ENCODE results near the gene ADAMTS3. TPM values are rescaled to one million over a fixed set of nuclear protein-coding genes. Genes with fewer than 3 reads are reported as not detected.

ADAMTS3 gene
- polyA plus RNA-seq, 1 donor from 2014 or later: not detected

DNA sequence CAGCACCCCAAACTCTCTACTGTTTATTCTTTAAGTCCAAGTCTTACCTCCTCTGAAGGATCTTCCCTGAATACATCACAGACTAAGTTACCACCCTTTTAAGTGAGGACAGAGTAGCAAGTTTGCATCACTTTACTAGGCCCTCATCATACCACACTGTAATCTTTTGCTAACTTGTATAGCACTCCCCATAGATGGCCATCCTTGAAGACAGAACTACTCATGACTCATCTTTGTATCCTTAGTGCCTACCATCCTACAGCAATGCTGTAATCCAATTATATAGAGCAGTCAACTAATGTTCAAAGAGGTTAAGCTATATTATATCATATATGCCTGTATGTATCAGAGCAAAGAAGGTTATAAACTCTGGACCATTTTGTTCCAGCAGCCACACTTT lies 101.4 kb downstream of the ADAMTS3 start:
- no peaks in the 10 kb centered on the region for H3K9me3 Mint-ChIP-seq
- H3K27me3 Mint-ChIP-seq: peaks cover 2% of the 10 kb centered on the region
- H3K27ac Mint-ChIP-seq: no peak overlapping the region
- H3K4me3 Mint-ChIP-seq: no peak overlapping the region
- no peaks in the 10 kb centered on the region for H3K36me3 Mint-ChIP-seq
- H3K4me1 Mint-ChIP-seq: no peaks in the 10 kb centered on the region

GRCh38 chr4:72463724-72464123 lies 105.3 kb downstream of the ADAMTS3 start:
- H3K4me3 Mint-ChIP-seq: no peak overlapping the region
- no peaks in the 10 kb centered on the region for H3K36me3 Mint-ChIP-seq

GRCh38 chr4:72457158-72457557 lies 111.9 kb downstream of the ADAMTS3 start:
- Mint-ChIP-seq H3K27ac (no peak overlapping the region), H3K4me1 (no peaks in the 10 kb centered on the region)

More at GRCh38 chr4:72463724-72464123, 105.3 kb downstream of the ADAMTS3 start:
- Mint-ChIP-seq H3K27ac (no peak overlapping the region), H3K9me3 (no peaks in the 10 kb centered on the region), H3K27me3 (peaks cover 2% of the 10 kb centered on the region), H3K4me1 (no peaks in the 10 kb centered on the region)

DNA sequence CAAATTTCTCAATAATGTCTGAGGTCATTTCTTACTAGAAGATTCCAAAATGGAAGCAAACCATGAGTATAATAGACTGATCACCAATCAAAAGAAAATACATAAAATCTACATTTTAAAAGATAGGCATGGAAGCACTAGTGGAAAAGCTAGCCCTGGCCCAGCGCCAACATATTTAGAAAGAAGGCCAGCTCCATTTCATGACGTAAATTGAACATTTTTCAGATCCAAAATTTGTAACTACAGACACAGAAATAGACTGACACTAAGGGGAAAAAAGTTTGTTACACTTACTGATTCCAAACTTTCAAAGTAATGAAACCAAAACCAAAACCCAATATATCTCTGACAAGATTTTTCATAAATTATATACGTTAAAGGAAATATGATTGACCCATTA lies 117.7 kb downstream of the ADAMTS3 start:
- Mint-ChIP-seq H3K36me3 (no peaks in the 10 kb centered on the region), H3K27ac (no peak overlapping the region), H3K9me3 (no peaks in the 10 kb centered on the region), H3K4me1 (no peaks in the 10 kb centered on the region), H3K27me3 (no peaks in the 10 kb centered on the region), H3K4me3 (no peak overlapping the region)

More at GRCh38 chr4:72457158-72457557, 111.9 kb downstream of the ADAMTS3 start:
- no peaks in the 10 kb centered on the region for H3K36me3 Mint-ChIP-seq
- H3K4me3 Mint-ChIP-seq: no peak overlapping the region
- no peaks in the 10 kb centered on the region for H3K27me3 Mint-ChIP-seq
- no peaks in the 10 kb centered on the region for H3K9me3 Mint-ChIP-seq

DNA sequence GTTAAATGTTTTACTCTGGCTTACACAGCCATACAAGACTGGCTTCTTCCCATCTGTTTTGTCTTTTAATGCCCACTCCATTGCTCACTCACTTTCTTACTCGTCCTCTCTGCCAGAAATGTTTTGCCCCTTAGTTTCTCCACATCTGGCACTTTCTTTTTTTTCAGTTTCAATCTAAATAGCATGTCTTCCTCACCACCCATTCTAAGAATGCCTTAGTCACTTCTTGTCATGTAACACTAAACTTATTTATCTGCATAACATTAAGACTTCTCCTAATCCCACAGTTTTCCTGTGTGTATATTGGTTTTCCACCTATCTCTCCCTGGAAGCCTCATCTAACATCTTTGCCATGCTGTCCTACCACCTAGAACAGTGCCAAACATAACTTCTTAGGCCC lies 119.3 kb downstream of the ADAMTS3 start:
- no peak overlapping the region for H3K4me3 Mint-ChIP-seq
- H3K27ac Mint-ChIP-seq: no peak overlapping the region
- no peaks in the 10 kb centered on the region for H3K9me3 Mint-ChIP-seq
- H3K36me3 Mint-ChIP-seq: no peaks in the 10 kb centered on the region
- no peaks in the 10 kb centered on the region for H3K4me1 Mint-ChIP-seq
- no peaks in the 10 kb centered on the region for H3K27me3 Mint-ChIP-seq

DNA sequence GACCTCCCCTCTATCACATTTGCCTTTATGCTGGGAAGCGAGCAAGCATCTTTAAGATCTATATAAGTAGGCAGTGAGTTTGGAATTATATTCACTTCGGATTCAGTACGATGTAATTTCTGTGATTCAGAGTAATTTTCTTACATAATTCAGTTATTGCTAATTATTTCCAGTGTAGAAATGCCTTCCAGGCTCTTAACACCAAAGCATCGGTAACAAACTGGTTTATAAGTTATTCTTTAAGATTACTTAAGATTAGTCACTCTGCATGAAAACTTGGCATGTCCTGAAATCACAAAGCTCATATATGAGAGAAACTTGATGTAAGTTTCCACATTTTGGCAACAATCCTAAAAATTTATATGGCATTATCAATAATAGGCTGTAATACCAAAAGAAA lies 120.8 kb downstream of the ADAMTS3 start:
- H3K27me3 Mint-ChIP-seq: no peaks in the 10 kb centered on the region
- no peaks in the 10 kb centered on the region for H3K4me1 Mint-ChIP-seq
- H3K9me3 Mint-ChIP-seq: no peaks in the 10 kb centered on the region
- H3K36me3 Mint-ChIP-seq: no peaks in the 10 kb centered on the region
- H3K4me3 Mint-ChIP-seq: no peak overlapping the region
- no peak overlapping the region for H3K27ac Mint-ChIP-seq

DNA sequence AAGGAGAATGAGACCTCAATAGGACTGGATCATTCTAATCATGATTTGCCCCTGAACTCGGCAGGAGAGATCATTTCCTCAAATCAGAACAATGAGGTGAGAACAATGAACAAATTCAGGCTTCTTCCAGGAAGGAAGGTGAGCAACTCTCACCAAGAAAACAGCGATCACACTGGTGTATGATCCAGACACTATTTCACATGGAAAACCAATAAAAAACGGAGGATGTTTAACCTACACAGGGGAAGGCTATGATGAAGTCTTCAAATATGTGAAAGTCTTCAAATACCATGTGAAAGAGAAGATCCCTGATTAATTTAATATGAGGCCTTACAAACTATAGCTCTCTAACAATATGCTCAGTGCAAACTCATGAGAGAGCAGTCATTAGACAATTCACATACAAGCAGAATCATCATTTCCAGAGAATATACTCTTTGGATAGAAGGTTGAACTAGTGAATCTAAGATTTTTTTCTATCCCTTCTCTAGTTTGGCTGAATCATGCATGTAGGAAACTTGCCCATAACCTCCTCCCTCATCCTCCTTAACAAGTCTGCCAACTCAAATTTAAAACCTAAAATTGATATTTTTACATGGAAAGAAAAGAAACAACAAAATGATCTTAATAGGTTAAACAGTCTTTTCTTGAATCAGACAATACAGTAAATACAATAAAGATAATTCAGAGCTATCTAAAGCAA lies 122.5 kb downstream of the ADAMTS3 start:
- no peaks in the 10 kb centered on the region for H3K4me1 Mint-ChIP-seq

GRCh38 chr4:72444092-72444491 lies 124.9 kb downstream of the ADAMTS3 start:
- H3K36me3 Mint-ChIP-seq: peaks cover 3% of the 10 kb centered on the region

More for the DNA sequence above, 122.5 kb downstream of the ADAMTS3 start:
- Mint-ChIP-seq H3K36me3 (peaks cover 3% of the 10 kb centered on the region), H3K27me3 (no peaks in the 10 kb centered on the region), H3K9me3 (no peaks in the 10 kb centered on the region), H3K4me3 (no peak overlapping the region), H3K27ac (no peak overlapping the region)

GRCh38 chr4:72442715-72443114 lies 126.3 kb downstream of the ADAMTS3 start:
- Mint-ChIP-seq H3K36me3 (peaks cover 3% of the 10 kb centered on the region), H3K4me3 (no peak overlapping the region), H3K4me1 (no peaks in the 10 kb centered on the region), H3K27ac (no peak overlapping the region), H3K9me3 (no peaks in the 10 kb centered on the region), H3K27me3 (no peaks in the 10 kb centered on the region)

More at GRCh38 chr4:72444092-72444491, 124.9 kb downstream of the ADAMTS3 start:
- Mint-ChIP-seq H3K4me3 (no peak overlapping the region), H3K27ac (no peak overlapping the region), H3K4me1 (no peaks in the 10 kb centered on the region), H3K9me3 (no peaks in the 10 kb centered on the region), H3K27me3 (no peaks in the 10 kb centered on the region)

DNA sequence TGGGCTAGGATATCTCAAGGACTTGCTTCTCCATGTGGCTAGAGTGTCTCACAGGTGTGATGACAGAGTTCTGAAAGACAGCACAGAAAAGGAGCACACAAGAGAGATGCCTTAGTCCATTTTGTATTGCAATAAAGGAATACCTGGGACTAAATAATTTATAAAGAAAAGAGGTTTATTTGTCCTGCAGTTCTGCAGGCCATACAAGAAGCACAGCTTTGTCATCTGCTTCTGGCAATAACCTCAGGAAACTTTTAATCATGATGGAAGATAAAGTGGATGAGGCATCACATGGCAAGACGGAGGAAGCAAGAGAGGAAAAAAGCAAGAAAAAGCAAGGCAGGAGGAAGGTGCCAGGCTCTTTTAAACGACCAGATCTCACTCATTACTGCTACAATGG lies 126.9 kb downstream of the ADAMTS3 start:
- H3K9me3 Mint-ChIP-seq: no peaks in the 10 kb centered on the region
- H3K4me3 Mint-ChIP-seq: no peak overlapping the region
- H3K4me1 Mint-ChIP-seq: no peaks in the 10 kb centered on the region
- H3K27me3 Mint-ChIP-seq: no peaks in the 10 kb centered on the region
- peaks cover 3% of the 10 kb centered on the region for H3K36me3 Mint-ChIP-seq
- no peak overlapping the region for H3K27ac Mint-ChIP-seq

DNA sequence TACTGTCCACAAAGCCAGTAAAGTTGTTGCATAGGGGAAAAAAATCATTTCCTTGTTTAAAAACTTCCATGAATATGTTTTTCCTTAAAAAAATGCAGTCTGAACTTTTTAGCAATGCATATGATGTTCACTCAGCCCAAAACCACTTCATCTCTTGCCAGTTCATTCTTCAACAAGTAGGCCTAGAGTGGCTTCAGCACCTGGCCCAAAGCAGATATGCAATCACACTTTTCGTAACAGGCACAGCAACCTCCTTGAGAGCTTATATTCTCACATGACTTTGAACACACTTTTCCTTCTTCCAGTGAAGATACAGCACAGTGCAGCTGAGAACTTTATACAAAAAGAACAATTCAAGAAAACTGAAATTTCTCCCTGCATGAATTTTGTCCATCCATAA lies 128.6 kb downstream of the ADAMTS3 start:
- no peaks in the 10 kb centered on the region for H3K9me3 Mint-ChIP-seq
- H3K4me1 Mint-ChIP-seq: no peaks in the 10 kb centered on the region
- no peaks in the 10 kb centered on the region for H3K27me3 Mint-ChIP-seq

DNA sequence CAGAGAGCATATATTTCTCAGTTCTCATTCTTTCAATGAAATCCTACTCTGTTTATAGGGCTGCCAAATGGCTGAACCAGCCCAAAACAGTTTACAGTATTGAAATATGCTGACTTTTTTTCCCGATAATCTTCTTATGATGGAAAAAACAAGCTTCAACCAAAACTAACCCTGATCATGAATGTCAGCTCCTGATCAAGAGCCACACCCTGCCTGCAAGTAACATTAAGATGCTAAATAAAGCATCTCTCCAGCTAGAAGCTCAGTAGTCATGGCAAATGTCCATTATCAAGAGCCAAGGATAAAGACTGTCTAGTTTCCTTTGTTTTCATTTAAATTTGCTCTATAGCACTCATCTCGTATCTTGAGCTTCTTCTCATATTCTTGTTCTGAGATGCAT lies 136.0 kb downstream of the ADAMTS3 start:
- no peaks in the 10 kb centered on the region for H3K4me1 Mint-ChIP-seq
- H3K36me3 Mint-ChIP-seq: no peaks in the 10 kb centered on the region
- H3K27me3 Mint-ChIP-seq: no peaks in the 10 kb centered on the region
- H3K27ac Mint-ChIP-seq: no peak overlapping the region
- no peaks in the 10 kb centered on the region for H3K9me3 Mint-ChIP-seq
- no peak overlapping the region for H3K4me3 Mint-ChIP-seq

More for the DNA sequence above, 128.6 kb downstream of the ADAMTS3 start:
- H3K4me3 Mint-ChIP-seq: no peak overlapping the region
- no peak overlapping the region for H3K27ac Mint-ChIP-seq
- peaks cover 3% of the 10 kb centered on the region for H3K36me3 Mint-ChIP-seq

GRCh38 chr4:72432282-72432681 lies 136.7 kb downstream of the ADAMTS3 start:
- Mint-ChIP-seq H3K27me3 (no peaks in the 10 kb centered on the region), H3K27ac (no peak overlapping the region), H3K4me3 (no peak overlapping the region)

GRCh38 chr4:72430988-72431387 lies 138.0 kb downstream of the ADAMTS3 start:
- Mint-ChIP-seq H3K4me3 (no peak overlapping the region), H3K9me3 (peaks cover 0 to 2% (median 2%) of the 10 kb centered on the region in 3 donors), H3K27me3 (no peaks in the 10 kb centered on the region), H3K27ac (no peak overlapping the region), H3K4me1 (no peaks in the 10 kb centered on the region), H3K36me3 (no peaks in the 10 kb centered on the region)

More at GRCh38 chr4:72432282-72432681, 136.7 kb downstream of the ADAMTS3 start:
- H3K36me3 Mint-ChIP-seq: no peaks in the 10 kb centered on the region
- H3K9me3 Mint-ChIP-seq: no peaks in the 10 kb centered on the region
- no peaks in the 10 kb centered on the region for H3K4me1 Mint-ChIP-seq

- H3K4me3 Mint-ChIP-seq: no peak overlapping the region
- no peaks in the 10 kb centered on the region for H3K27me3 Mint-ChIP-seq
- no peaks in the 10 kb centered on the region for H3K36me3 Mint-ChIP-seq
- H3K4me1 Mint-ChIP-seq: no peaks in the 10 kb centered on the region
- H3K27ac Mint-ChIP-seq: no peak overlapping the region
- H3K9me3 Mint-ChIP-seq: peaks cover 0 to 3% (median 2%) of the 10 kb centered on the region in 3 donors
Measured at GRCh38 chr4:72430050-72430449, 139.0 kb downstream of the ADAMTS3 start.

GRCh38 chr4:72429397-72429889 lies 139.6 kb downstream of the ADAMTS3 start:
- no peaks in the 10 kb centered on the region for H3K36me3 Mint-ChIP-seq
- H3K27me3 Mint-ChIP-seq: no peaks in the 10 kb centered on the region
- no peak overlapping the region for H3K4me3 Mint-ChIP-seq

More at GRCh38 chr4:72429397-72429889, 139.6 kb downstream of the ADAMTS3 start:
- Mint-ChIP-seq H3K9me3 (peaks cover 0 to 3% (median 2%) of the 10 kb centered on the region in 3 donors), H3K27ac (no peak overlapping the region), H3K4me1 (no peaks in the 10 kb centered on the region)

Measured in IgD-negative memory B cell (primary cell).